ENCODE measurements around the gene DDX6. TPM values are rescaled to one million over a fixed set of nuclear protein-coding genes. Genes with fewer than 3 reads are reported as not detected.
"Not testable (repeated sequence)": the region's sequence is repeated elsewhere in the genome, so short reads cannot be mapped to it uniquely, and the experiment has no call there.

The DDX6 gene
- total and polyA plus RNA-seq, 2 donors (not counting 1 experiment from before 2014, with no cell fraction given): 36.7 to 255 TPM

- Histone ChIP-seq H3K4me3 (ENCODE audit: control extremely low read depth in 1 of 5, extremely low read depth in 1 of 5, insufficient read depth in 1 of 5, low read depth in 2 of 5, low read length in 4 of 5) (peak overlapping the region in 4 of 5 experiments; percentile 8 to 21 (median 16)), H3K9ac (ENCODE audit: low read length) (peak overlapping the region; percentile 24), H2AFZ (ENCODE audit: insufficient read depth, low read depth, low read length, poor library complexity, severe bottlenecking) (peak overlapping the region; percentile 66), H3K36me3 (replicated peaks in 1 of 2; ENCODE audit: control extremely low read depth in 1 of 2, control insufficient read depth in 1 of 2, extremely low read depth in 1 of 2, insufficient read depth in 2 of 2, low read length in 1 of 2) (no peaks in the 10 kb centered on the region), H3K4me2 (replicated peaks; ENCODE audit: low read depth, low read length, poor library complexity, severe bottlenecking) (peak overlapping the region; percentile 60), H3K27me3 (replicated peaks in 1 of 4; ENCODE audit: control extremely low read depth in 1 of 4, control insufficient read depth in 3 of 4, insufficient read depth in 4 of 4, low read length in 3 of 4) (no peaks in the 10 kb centered on the region), H4K20me1 (ENCODE audit: control insufficient read depth, insufficient read depth, low read length, poor library complexity, severe bottlenecking) (no peaks in the 10 kb centered on the region), H3K4me1 (ENCODE audit: control insufficient read depth in 2 of 2, insufficient read depth in 2 of 2, low read length in 2 of 2) (peaks cover 25 to 33% of the 10 kb centered on the region in 2 donors), H3K79me2 (ENCODE audit: control insufficient read depth, insufficient read depth, low read length) (peaks cover 11% of the 10 kb centered on the region), H3K27ac (ENCODE audit: low read length in 2 of 2) (peak overlapping the region; percentile 34 to 40), H3K9me3 (ENCODE audit: control extremely low read depth in 1 of 3, control insufficient read depth in 2 of 3, insufficient read depth in 1 of 3, low read length in 2 of 3) (no peaks in the 10 kb centered on the region)
- ChIA-PET POLR2A (interaction anchor here (1.1 to 1.4 kb wide), 2 partner anchors 14 to 35 kb away, joined by 4 to 5 read pairs; no protein-coding TSS in a partner anchor), CTCF (interaction anchor here (1.0 to 2.1 kb wide), 5 partner anchors 9 to 49 kb away, joined by 3 to 13 read pairs (median 5); partner anchors contain the start of genes CXCR5 and DDX6)
- ATAC-seq (ENCODE audit: low read depth): no peak
- intact Hi-C loops (cut with micrococcal nuclease): loop anchor here (1.0 kb wide), 1 partner anchor 11 kb away; no protein-coding TSS in a partner anchor
- Mint-ChIP-seq H3K4me3 (peak overlapping the region; percentile 51), H3K27ac (peak overlapping the region; percentile 33), H3K27me3 (no peaks in the 10 kb centered on the region), H3K9me3 (ENCODE audit: insufficient read depth) (no peaks in the 10 kb centered on the region), H3K4me1 (peaks cover 30% of the 10 kb centered on the region)
- no peak for TF ChIP-seq EZH2 (IDR thresholded peaks at IDR 0.05; ENCODE audit: borderline replicate concordance, insufficient read depth, low read depth, low read length, poor library complexity, severe bottlenecking)
- TF ChIP-seq CTCF (IDR thresholded peaks at IDR 0.05): no peak
- DNase-seq: peak; percentile 40
- 100% methylated on average over 1 of the region's 6 CpGs for WGBS (ENCODE audit: insufficient coverage)
Measured at GRCh38 chr11:118834427-118835028, 43.6 kb upstream of the DDX6 start.

GRCh38 chr11:118827118-118827517, 36.2 kb upstream of the DDX6 start:
- POLR2A ChIA-PET: interaction anchor here (0.6 kb wide), 1 partner anchor 41 kb away, joined by 3 read pairs; no protein-coding TSS in a partner anchor
- peaks cover 28 to 31% of the 10 kb centered on the region in 2 donors for H3K4me1 ChIP-seq (ENCODE audit: control insufficient read depth in 2 of 2, insufficient read depth in 2 of 2, low read length in 2 of 2)
- no peaks in the 10 kb centered on the region for H3K27me3 ChIP-seq (replicated peaks in 1 of 4; ENCODE audit: control extremely low read depth in 1 of 4, control insufficient read depth in 3 of 4, insufficient read depth in 4 of 4, low read length in 3 of 4)
- ATAC-seq (ENCODE audit: low read depth) (no peak), DNase-seq (no peak)
- no peaks in the 10 kb centered on the region for H3K36me3 ChIP-seq (replicated peaks in 1 of 2; ENCODE audit: control extremely low read depth in 1 of 2, control insufficient read depth in 1 of 2, extremely low read depth in 1 of 2, insufficient read depth in 2 of 2, low read length in 1 of 2)
- peaks cover 10% of the 10 kb centered on the region for H3K79me2 ChIP-seq (ENCODE audit: control insufficient read depth, insufficient read depth, low read length)
- CTCF ChIA-PET: interaction anchor here (1.1 to 2.8 kb wide), 5 partner anchors 9 to 56 kb away, joined by 3 to 9 read pairs (median 6); partner anchors contain the start of genes CXCR5 and DDX6
- H4K20me1 ChIP-seq (ENCODE audit: control insufficient read depth, insufficient read depth, low read length, poor library complexity, severe bottlenecking): no peaks in the 10 kb centered on the region
- H2AFZ ChIP-seq (ENCODE audit: insufficient read depth, low read depth, low read length, poor library complexity, severe bottlenecking): no peak overlapping the region
- no peak overlapping the region for H3K4me2 ChIP-seq (replicated peaks; ENCODE audit: low read depth, low read length, poor library complexity, severe bottlenecking)
- no peaks in the 10 kb centered on the region for H3K9me3 Mint-ChIP-seq (ENCODE audit: insufficient read depth)
- WGBS (ENCODE audit: insufficient coverage): 100% methylated on average over 2 of the region's 7 CpGs
- no peak overlapping the region for H3K9ac ChIP-seq (ENCODE audit: low read length)
- H3K9me3 ChIP-seq (ENCODE audit: control extremely low read depth in 1 of 3, control insufficient read depth in 2 of 3, insufficient read depth in 1 of 3, low read length in 2 of 3): peaks cover 0 to 2% (median 0%) of the 10 kb centered on the region in 3 donors
- no peak overlapping the region for H3K27ac ChIP-seq (ENCODE audit: low read length in 2 of 2)
- intact Hi-C loops (cut with micrococcal nuclease): no loop called here
- no peak overlapping the region for H3K4me3 ChIP-seq (ENCODE audit: control extremely low read depth in 1 of 5, extremely low read depth in 1 of 5, insufficient read depth in 1 of 5, low read depth in 2 of 5, low read length in 4 of 5)
- H3K4me1 Mint-ChIP-seq: peaks cover 25% of the 10 kb centered on the region
- no peak for TF ChIP-seq EZH2 (IDR thresholded peaks at IDR 0.05; ENCODE audit: borderline replicate concordance, insufficient read depth, low read depth, low read length, poor library complexity, severe bottlenecking)
- no peak overlapping the region for H3K27ac Mint-ChIP-seq
- no peaks in the 10 kb centered on the region for H3K27me3 Mint-ChIP-seq
- H3K4me3 Mint-ChIP-seq: no peak overlapping the region

GRCh38 chr11:118822936-118823510, 32.1 kb upstream of the DDX6 start:
- peak overlapping the region; percentile 95 to 99 for H3K27ac ChIP-seq (ENCODE audit: low read length in 2 of 2)
- H3K4me1 ChIP-seq (ENCODE audit: control insufficient read depth in 2 of 2, insufficient read depth in 2 of 2, low read length in 2 of 2): peaks cover 65 to 67% of the 10 kb centered on the region in 2 donors
- ChIA-PET CTCF (interaction anchor here (1.2 to 8.2 kb wide), 8 partner anchors 12 to 54 kb away, joined by 3 to 119 read pairs (median 6); partner anchors contain the start of gene DDX6), POLR2A (interaction anchor here (0.6 to 5.5 kb wide), 5 partner anchors 16 to 73 kb away, joined by 3 to 90 read pairs (median 3); partner anchors contain the start of gene DDX6)
- Mint-ChIP-seq H3K4me1 (peaks cover 52% of the 10 kb centered on the region), H3K27ac (peak overlapping the region; percentile 98), H3K4me3 (peak overlapping the region; percentile 74)
- peaks cover 21% of the 10 kb centered on the region for H3K79me2 ChIP-seq (ENCODE audit: control insufficient read depth, insufficient read depth, low read length)
- peak overlapping the region; percentile 23 for H3K9ac ChIP-seq (ENCODE audit: low read length)
- H3K27me3 ChIP-seq (replicated peaks in 1 of 4; ENCODE audit: control extremely low read depth in 1 of 4, control insufficient read depth in 3 of 4, insufficient read depth in 4 of 4, low read length in 3 of 4); H2AFZ ChIP-seq (ENCODE audit: insufficient read depth, low read depth, low read length, poor library complexity, severe bottlenecking); H3K36me3 ChIP-seq (replicated peaks in 1 of 2; ENCODE audit: control extremely low read depth in 1 of 2, control insufficient read depth in 1 of 2, extremely low read depth in 1 of 2, insufficient read depth in 2 of 2, low read length in 1 of 2); H4K20me1 ChIP-seq (ENCODE audit: control insufficient read depth, insufficient read depth, low read length, poor library complexity, severe bottlenecking); H3K9me3 ChIP-seq (ENCODE audit: control extremely low read depth in 1 of 3, control insufficient read depth in 2 of 3, insufficient read depth in 1 of 3, low read length in 2 of 3); ATAC-seq (ENCODE audit: low read depth); H3K9me3 Mint-ChIP-seq (ENCODE audit: insufficient read depth); H3K27me3 Mint-ChIP-seq: not testable (repeated sequence)
- 37% methylated on average over 2 of the region's 8 CpGs for WGBS (ENCODE audit: insufficient coverage)
- intact Hi-C loops (cut with micrococcal nuclease): loop anchor here (1.0 kb wide), 1 partner anchor 11 kb away; no protein-coding TSS in a partner anchor
- H3K4me2 ChIP-seq (replicated peaks; ENCODE audit: low read depth, low read length, poor library complexity, severe bottlenecking): peak overlapping the region; percentile 76
- peak overlapping the region in 1 of 5 experiments; percentile 13 for H3K4me3 ChIP-seq (ENCODE audit: control extremely low read depth in 1 of 5, extremely low read depth in 1 of 5, insufficient read depth in 1 of 5, low read depth in 2 of 5, low read length in 4 of 5)
- peak; percentile 63 for DNase-seq

All from B cell (primary cell).